Measurements from ENCODE around the gene CAMTA1. TPM values are rescaled to one million over a fixed set of nuclear protein-coding genes. Genes with fewer than 3 reads are reported as not detected.

CAMTA1 gene
- total RNA-seq, 2 experiments from 2014 or later, result 43.9 to 73.3 TPM

- H3K4me1 ChIP-seq (ENCODE audit: insufficient read depth, low read length, poor library complexity, severe bottlenecking), result no peaks in the 10 kb centered on the region
- H3K36me3 ChIP-seq (ENCODE audit: insufficient read depth, low read length), result no peaks in the 10 kb centered on the region
- CTCF ChIA-PET (ENCODE audit: unreplicated experiment), result no interaction called here
- H3K9me3 ChIP-seq (ENCODE audit: low read length), result no peaks in the 10 kb centered on the region
- H3K9me2 ChIP-seq (ENCODE audit: insufficient read depth, low read length), result no peaks in the 10 kb centered on the region
- TF ChIP-seq, protein P1, sequence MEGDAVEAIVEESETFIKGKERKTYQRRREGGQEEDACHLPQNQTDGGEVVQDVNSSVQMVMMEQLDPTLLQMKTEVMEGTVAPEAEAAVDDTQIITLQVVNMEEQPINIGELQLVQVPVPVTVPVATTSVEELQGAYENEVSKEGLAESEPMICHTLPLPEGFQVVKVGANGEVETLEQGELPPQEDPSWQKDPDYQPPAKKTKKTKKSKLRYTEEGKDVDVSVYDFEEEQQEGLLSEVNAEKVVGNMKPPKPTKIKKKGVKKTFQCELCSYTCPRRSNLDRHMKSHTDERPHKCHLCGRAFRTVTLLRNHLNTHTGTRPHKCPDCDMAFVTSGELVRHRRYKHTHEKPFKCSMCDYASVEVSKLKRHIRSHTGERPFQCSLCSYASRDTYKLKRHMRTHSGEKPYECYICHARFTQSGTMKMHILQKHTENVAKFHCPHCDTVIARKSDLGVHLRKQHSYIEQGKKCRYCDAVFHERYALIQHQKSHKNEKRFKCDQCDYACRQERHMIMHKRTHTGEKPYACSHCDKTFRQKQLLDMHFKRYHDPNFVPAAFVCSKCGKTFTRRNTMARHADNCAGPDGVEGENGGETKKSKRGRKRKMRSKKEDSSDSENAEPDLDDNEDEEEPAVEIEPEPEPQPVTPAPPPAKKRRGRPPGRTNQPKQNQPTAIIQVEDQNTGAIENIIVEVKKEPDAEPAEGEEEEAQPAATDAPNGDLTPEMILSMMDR (conservative IDR thresholded peaks at IDR 0.05; ENCODE audit: low read length), result no peak
- no peak for TF ChIP-seq EZH2phosphoT487 (IDR thresholded peaks at IDR 0.05; ENCODE audit: borderline replicate concordance, low read depth, low read length)
- no peak for DNase-seq (ENCODE audit: low spot score)
- intact Hi-C loops (cut with micrococcal nuclease; ENCODE audit: unreplicated experiment), result no loop called here
- no TSS peak for BruUV-seq (replicated peaks)
- no peak overlapping the region for H2AFZ ChIP-seq (ENCODE audit: low read length)
- no peak overlapping the region for H3K4me2 ChIP-seq (ENCODE audit: low read length)
- H4K20me1 ChIP-seq (ENCODE audit: insufficient read depth, low read length), result no peaks in the 10 kb centered on the region
- POLR2A ChIA-PET, result no interaction called here
- H3K4me3 ChIP-seq (ENCODE audit: low read depth, low read length, poor library complexity, severe bottlenecking), result no peak overlapping the region
- H3K27ac ChIP-seq (ENCODE audit: low read depth, low read length, poor library complexity, severe bottlenecking), result no peak overlapping the region
- no peaks in the 10 kb centered on the region for H3K79me2 ChIP-seq (ENCODE audit: insufficient read depth, low read depth, low read length)
Measured at GRCh38 chr1:7315316-7315715, 530.1 kb downstream of the CAMTA1 start.

GRCh38 chr1:7315946-7316345, 530.7 kb downstream of the CAMTA1 start:
- no peaks in the 10 kb centered on the region for H3K36me3 ChIP-seq (ENCODE audit: insufficient read depth, low read length)
- no peak overlapping the region for H3K4me2 ChIP-seq (ENCODE audit: low read length)
- ChIA-PET CTCF (ENCODE audit: unreplicated experiment) (no interaction called here), POLR2A (no interaction called here)
- H3K9me3 ChIP-seq (ENCODE audit: low read length), result no peaks in the 10 kb centered on the region
- H3K4me1 ChIP-seq (ENCODE audit: insufficient read depth, low read length, poor library complexity, severe bottlenecking), result no peaks in the 10 kb centered on the region
- TF ChIP-seq, protein P1 (conservative IDR thresholded peaks at IDR 0.05; ENCODE audit: low read length), result no peak
- no peak for TF ChIP-seq EZH2phosphoT487 (IDR thresholded peaks at IDR 0.05; ENCODE audit: borderline replicate concordance, low read depth, low read length)
- no TSS peak for BruUV-seq (replicated peaks)
- intact Hi-C loops (cut with micrococcal nuclease; ENCODE audit: unreplicated experiment), result no loop called here
- H4K20me1 ChIP-seq (ENCODE audit: insufficient read depth, low read length), result no peaks in the 10 kb centered on the region
- H2AFZ ChIP-seq (ENCODE audit: low read length), result no peak overlapping the region
- H3K79me2 ChIP-seq (ENCODE audit: insufficient read depth, low read depth, low read length), result no peaks in the 10 kb centered on the region
- no peak overlapping the region for H3K4me3 ChIP-seq (ENCODE audit: low read depth, low read length, poor library complexity, severe bottlenecking)
- H3K27ac ChIP-seq (ENCODE audit: low read depth, low read length, poor library complexity, severe bottlenecking), result no peak overlapping the region
- H3K9me2 ChIP-seq (ENCODE audit: insufficient read depth, low read length), result no peaks in the 10 kb centered on the region
- no peak for DNase-seq (ENCODE audit: low spot score)

DNA sequence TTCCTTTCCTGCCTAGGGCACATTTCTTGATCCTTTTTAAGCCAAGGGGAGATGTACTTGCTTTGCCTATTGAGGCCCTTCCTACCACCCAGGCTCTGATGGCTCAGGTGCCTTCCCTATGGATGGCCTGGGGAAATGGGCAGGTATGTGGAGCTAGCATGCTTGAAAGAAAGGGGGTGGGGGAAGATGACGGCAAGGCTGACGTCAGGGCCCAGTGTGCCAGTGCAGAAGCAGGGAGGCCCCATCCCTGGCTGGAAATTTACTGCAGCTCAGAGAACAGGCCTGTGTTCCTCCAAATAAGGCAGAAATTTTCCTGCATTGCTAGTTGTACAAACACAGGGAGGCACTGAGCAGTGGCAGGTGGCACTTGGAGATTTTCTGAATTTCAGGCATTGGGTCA, 532.6 kb downstream of the CAMTA1 start:
- H4K20me1 ChIP-seq (ENCODE audit: insufficient read depth, low read length), result no peaks in the 10 kb centered on the region
- ChIA-PET POLR2A (no interaction called here), CTCF (ENCODE audit: unreplicated experiment) (no interaction called here)
- H3K36me3 ChIP-seq (ENCODE audit: insufficient read depth, low read length), result no peaks in the 10 kb centered on the region
- H3K9me2 ChIP-seq (ENCODE audit: insufficient read depth, low read length), result no peaks in the 10 kb centered on the region
- H3K4me2 ChIP-seq (ENCODE audit: low read length), result no peak overlapping the region
- DNase-seq (ENCODE audit: low spot score), result no peak
- no peak overlapping the region for H3K27ac ChIP-seq (ENCODE audit: low read depth, low read length, poor library complexity, severe bottlenecking)
- intact Hi-C loops (cut with micrococcal nuclease; ENCODE audit: unreplicated experiment), result no loop called here
- H3K79me2 ChIP-seq (ENCODE audit: insufficient read depth, low read depth, low read length), result no peaks in the 10 kb centered on the region
- BruUV-seq (replicated peaks), result no TSS peak
- H3K4me3 ChIP-seq (ENCODE audit: low read depth, low read length, poor library complexity, severe bottlenecking), result no peak overlapping the region
- TF ChIP-seq, protein P1 (conservative IDR thresholded peaks at IDR 0.05; ENCODE audit: low read length), result no peak
- TF ChIP-seq EZH2phosphoT487 (IDR thresholded peaks at IDR 0.05; ENCODE audit: borderline replicate concordance, low read depth, low read length), result no peak
- H2AFZ ChIP-seq (ENCODE audit: low read length), result no peak overlapping the region
- no peaks in the 10 kb centered on the region for H3K9me3 ChIP-seq (ENCODE audit: low read length)
- no peaks in the 10 kb centered on the region for H3K4me1 ChIP-seq (ENCODE audit: insufficient read depth, low read length, poor library complexity, severe bottlenecking)
